ENCODE measurements around the gene GNA12. TPM values are rescaled to one million over a fixed set of nuclear protein-coding genes. Genes with fewer than 3 reads are reported as not detected.

The GNA12 gene
- total and polyA plus RNA-seq, 2 of the 4 experiments (the other 2 are of a cell fraction) = 14.3 to 93.9 TPM

- Histone ChIP-seq H3K9me3 (ENCODE audit: control insufficient read depth, insufficient read depth, low read length) (no peaks in the 10 kb centered on the region), H3K27me3 (ENCODE audit: control insufficient read depth, insufficient read depth, low read length) (no peaks in the 10 kb centered on the region), H2BK5ac (ENCODE audit: low read depth, low read length, poor library complexity, severe bottlenecking) (peak overlapping the region; percentile 93), H2AFZ (replicated peaks; ENCODE audit: low read length, poor library complexity) (peak overlapping the region; percentile 36), H3K18ac (ENCODE audit: low read depth, low read length) (peak overlapping the region; percentile 43), H4K20me1 (ENCODE audit: insufficient read depth, low read length) (peaks cover 11% of the 10 kb centered on the region), H3K23ac (ENCODE audit: low read depth, low read length) (peak overlapping the region; percentile 88), H3K14ac (replicated peaks; ENCODE audit: low read depth, low read length) (peak overlapping the region; percentile 74), H2AK5ac (ENCODE audit: low read depth, low read length) (peak overlapping the region; percentile 60), H4K5ac (ENCODE audit: low read depth, low read length) (peak overlapping the region; percentile 35), H2BK20ac (ENCODE audit: low read depth, low read length) (peak overlapping the region; percentile 66), H2AK9ac (replicated peaks; ENCODE audit: low read depth, low read length, poor library complexity) (peak overlapping the region; percentile 87), H3K56ac (ENCODE audit: extremely low read depth, insufficient read depth, low read length) (peak overlapping the region; percentile 67), H3K4me3 (ENCODE audit: insufficient read depth, low read depth, low read length) (peak overlapping the region; percentile 6; the same call in 1 of the 2 replicates), H4K91ac (ENCODE audit: insufficient read depth, low read depth, low read length) (peak overlapping the region; percentile 68), H4K8ac (ENCODE audit: low read depth in 2 of 2, low read length in 2 of 2) (peak overlapping the region; percentile 0 to 84; a peak in 3 of 4 replicates), H2BK15ac (ENCODE audit: low read depth, low read length) (peak overlapping the region; percentile 10; the same call in 1 of the 3 replicates), H3K9me1 (ENCODE audit: insufficient read depth, low read length) (peaks cover 30% of the 10 kb centered on the region), H3K9ac (ENCODE audit: low read depth, low read length) (peak overlapping the region; percentile 13), H3K79me1 (ENCODE audit: low read depth in 1 of 2, low read length in 2 of 2) (peaks cover 44 to 72% of the 10 kb centered on the region in 2 experiments), H3K27ac (ENCODE audit: insufficient read depth, low read length) (peak overlapping the region; percentile 95), H2BK120ac (ENCODE audit: low read depth, low read length) (peak overlapping the region; percentile 90), H3K4me2 (ENCODE audit: low read depth, low read length) (peak overlapping the region; percentile 75), H3K36me3 (ENCODE audit: control insufficient read depth, insufficient read depth, low read length) (peaks cover 6% of the 10 kb centered on the region), H3K4ac (ENCODE audit: low read depth, low read length) (peak overlapping the region; percentile 96), H3K4me1 (ENCODE audit: control insufficient read depth, insufficient read depth, low read length) (peaks cover 39% of the 10 kb centered on the region)
- 14 to 100% methylated on average over 1 to 5 of the region's 12 CpGs for WGBS, 2 experiments (ENCODE audit: extremely low coverage in 2 of 2, insufficient read length in 1 of 2)
- ChIA-PET CTCF (interaction anchor here (1.0 to 1.4 kb wide), 2 partner anchors 23 to 129 kb away, joined by 3 to 4 read pairs; no protein-coding TSS in a partner anchor), POLR2A (ENCODE audit: unreplicated experiment) (interaction anchor here (0.6 kb wide), 1 partner anchor 164 kb away, joined by 3 read pairs; no protein-coding TSS in a partner anchor)
- intact Hi-C loops (cut with micrococcal nuclease) (loop anchor here (1.0 kb wide), 1 partner anchor 62 kb away; no protein-coding TSS in a partner anchor), in situ Hi-C loops (cut with MboI; ENCODE audit: low sequenced_read_pairs) (no loop called here), dilution Hi-C loops (cut with HindIII; ENCODE audit: low sequenced_read_pairs, unreplicated experiment) (no loop called here)
- ATAC-seq (ENCODE audit: low read depth) (peak; percentile 82), DNase-seq (peak; percentile 99)
- BruUV-seq (replicated peaks) = no TSS peak
- TF ChIP-seq MXI1 (IDR thresholded peaks at IDR 0.05; ENCODE audit: borderline replicate concordance, low read depth, low read length) = peak; percentile 70
- TF ChIP-seq NFE2L2 (IDR thresholded peaks at IDR 0.05; ENCODE audit: low read depth, low read length) = peak; percentile 88
- peak; percentile 100 for TF ChIP-seq FOS (IDR thresholded peaks at IDR 0.05; ENCODE audit: low read depth, low read length)
- no peak for TF ChIP-seq CTCF (conservative IDR thresholded peaks at IDR 0.05; ENCODE audit: low read depth, low read length)
- no peak for TF ChIP-seq POLR2A (IDR thresholded peaks at IDR 0.05; ENCODE audit: low read depth, low read length)
- TF ChIP-seq RAD21 (IDR thresholded peaks at IDR 0.05; ENCODE audit: low read length) = peak; percentile 30
- no peak for TF ChIP-seq ELK1 (IDR thresholded peaks at IDR 0.05; ENCODE audit: borderline replicate concordance, low read depth, low read length)
- TF ChIP-seq SMC3 (IDR thresholded peaks at IDR 0.05; ENCODE audit: low read depth, low read length) = peak; percentile 3; the same call in 1 of the 2 replicates
- TF ChIP-seq RCOR1 (IDR thresholded peaks at IDR 0.05; ENCODE audit: insufficient replicate concordance, low read length) = peak; percentile 64
- TF ChIP-seq MAZ (IDR thresholded peaks at IDR 0.05; ENCODE audit: borderline replicate concordance, low read depth, low read length) = no peak
- peak; percentile 92 for TF ChIP-seq CEBPB (IDR thresholded peaks at IDR 0.05; ENCODE audit: low read depth, low read length)
- TF ChIP-seq BHLHE40 (IDR thresholded peaks at IDR 0.05; ENCODE audit: low read depth, low read length) = peak; percentile 70
- TF ChIP-seq CHD1 (IDR thresholded peaks at IDR 0.05; ENCODE audit: low read depth, low read length) = peak; percentile 43; the same call in 1 of the 2 replicates
- TF ChIP-seq MAFK (IDR thresholded peaks at IDR 0.05; ENCODE audit: low read depth, low read length) = peak; percentile 77
These were observed 86.0 kb downstream of the GNA12 start for GRCh38 chr7:2757904-2758672.

All from IMR-90 (cell line).